Esophagus squamous epithelium (tissue), 4 donors: ENCODE results near the gene CACNA1I.

ENCODE experiments used
- POLR2A ChIP-seq, 4 donors: fragments of 450-650 bp; IDR thresholded peaks; one replicate each; pipeline ENCODE4 v1.6.1; 2017; ENCODE audit warnings: antibody characterized with exemption in 4 of 4, mild to moderate bottlenecking in 4 of 4, moderate library complexity in 3 of 4
- TF ChIP-seq, protein P1 (sequence below), 6 experiments: fragments of 450-650 bp in 4 of 6; fragments of 200-600 bp in 2 of 6; sonication (generic) in 2 of 6; IDR thresholded peaks; one replicate each; pipeline ENCODE4 v1.5.1; 2016 to 2019; ENCODE audit warnings: antibody characterized with exemption in 6 of 6, mild to moderate bottlenecking in 4 of 6, moderate library complexity in 4 of 6

DNA sequence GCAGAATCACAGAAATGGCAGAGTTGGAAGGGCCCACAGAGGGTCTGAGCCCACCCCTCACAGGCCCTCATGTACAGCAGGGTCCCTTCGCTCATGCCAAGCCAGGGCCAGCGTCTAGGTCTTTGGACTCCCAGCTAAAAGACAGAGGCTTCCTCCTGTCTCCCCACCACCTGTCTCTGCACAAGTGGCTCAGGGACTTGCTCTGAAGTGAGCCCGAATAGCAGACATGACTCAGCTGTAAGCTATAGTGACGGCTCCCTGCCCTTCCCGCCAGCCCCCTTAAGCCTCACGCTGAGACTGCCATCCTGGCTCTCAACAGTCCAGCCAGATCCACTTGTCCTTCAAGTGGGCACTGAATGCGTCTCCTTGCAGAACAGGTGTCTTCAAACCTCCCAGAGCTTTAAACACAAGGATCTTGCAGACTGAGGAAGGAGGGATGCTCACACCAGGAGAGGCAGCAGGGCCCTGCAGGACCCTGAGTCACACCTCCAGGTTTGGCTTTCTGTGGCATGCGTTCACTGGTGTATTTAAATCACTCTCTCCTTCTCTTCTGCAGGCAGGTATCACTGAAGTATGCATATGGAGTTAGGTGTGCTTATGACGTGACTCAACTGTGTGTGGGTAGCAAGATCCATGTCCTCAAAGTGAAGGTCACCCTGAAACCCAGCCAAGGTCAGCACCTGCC is 154.9 kb downstream of the CACNA1I start:
- TF ChIP-seq, protein P1, sequence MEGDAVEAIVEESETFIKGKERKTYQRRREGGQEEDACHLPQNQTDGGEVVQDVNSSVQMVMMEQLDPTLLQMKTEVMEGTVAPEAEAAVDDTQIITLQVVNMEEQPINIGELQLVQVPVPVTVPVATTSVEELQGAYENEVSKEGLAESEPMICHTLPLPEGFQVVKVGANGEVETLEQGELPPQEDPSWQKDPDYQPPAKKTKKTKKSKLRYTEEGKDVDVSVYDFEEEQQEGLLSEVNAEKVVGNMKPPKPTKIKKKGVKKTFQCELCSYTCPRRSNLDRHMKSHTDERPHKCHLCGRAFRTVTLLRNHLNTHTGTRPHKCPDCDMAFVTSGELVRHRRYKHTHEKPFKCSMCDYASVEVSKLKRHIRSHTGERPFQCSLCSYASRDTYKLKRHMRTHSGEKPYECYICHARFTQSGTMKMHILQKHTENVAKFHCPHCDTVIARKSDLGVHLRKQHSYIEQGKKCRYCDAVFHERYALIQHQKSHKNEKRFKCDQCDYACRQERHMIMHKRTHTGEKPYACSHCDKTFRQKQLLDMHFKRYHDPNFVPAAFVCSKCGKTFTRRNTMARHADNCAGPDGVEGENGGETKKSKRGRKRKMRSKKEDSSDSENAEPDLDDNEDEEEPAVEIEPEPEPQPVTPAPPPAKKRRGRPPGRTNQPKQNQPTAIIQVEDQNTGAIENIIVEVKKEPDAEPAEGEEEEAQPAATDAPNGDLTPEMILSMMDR (IDR thresholded peaks at IDR 0.05), result no peak
- TF ChIP-seq POLR2A (IDR thresholded peaks at IDR 0.05), result no peak
